K562 (cell line): ENCODE measurements around the gene RNF187. TPM values are rescaled to one million over a fixed set of nuclear protein-coding genes. Genes with fewer than 3 reads are reported as not detected.

Experiments
- BRD4 ChIP-seq: fragments of 200-600 bp; sonication (generic); IDR thresholded peaks from 2 replicates; pipeline ENCODE4 v1.6.1; 2017; ENCODE audit warnings: inconsistent platforms
- EHMT2 ChIP-seq: fragments of 450-650 bp; IDR thresholded peaks from 2 replicates; pipeline ENCODE4 v1.6.1; 2018; ENCODE audit warnings: antibody characterized with exemption
- ELF4 ChIP-seq: fragments of 450-650 bp; formaldehyde crosslinking; IDR thresholded peaks from 2 replicates; pipeline ENCODE4 v1.4.0; 2022; ENCODE audit warnings: missing genetic modification characterization
- HBP1 ChIP-seq: fragments of 450-650 bp; formaldehyde crosslinking; IDR thresholded peaks from 2 replicates; pipeline ENCODE4 v1.4.0; 2022; ENCODE audit warnings: missing genetic modification characterization
- MCM3 ChIP-seq: fragments of 450-650 bp; IDR thresholded peaks from 2 replicates; pipeline ENCODE4 v1.6.1; 2016
- MTA2 ChIP-seq: fragments of 450-650 bp; IDR thresholded peaks from 2 replicates; pipeline ENCODE4 v1.6.1; 2016; ENCODE audit warnings: low read depth
- MTA3 ChIP-seq: fragments of 450-650 bp; formaldehyde crosslinking; IDR thresholded peaks from 2 replicates; pipeline ENCODE4 v1.6.1; 2017; ENCODE audit warnings: mild to moderate bottlenecking, borderline replicate concordance
- NCOR1 ChIP-seq: fragments of 450-650 bp; IDR thresholded peaks from 2 replicates; pipeline ENCODE4 v1.6.1; 2016; ENCODE audit warnings: mild to moderate bottlenecking, moderate library complexity
- SNRNP70 ChIP-seq: fragments of 200-400 bp; formaldehyde crosslinking; optimal IDR thresholded peaks from 2 replicates; pipeline ENCODE3; 2017; ENCODE audit warnings: low read depth, low read length
- STAT6 ChIP-seq: sonication (generic); formaldehyde crosslinking; IDR thresholded peaks from 2 replicates; pipeline ENCODE4 v1.8.1; 2023; ENCODE audit warnings: mild to moderate bottlenecking, missing genetic modification reagents
- THRB ChIP-seq: fragments of 450-650 bp; formaldehyde crosslinking; conservative IDR thresholded peaks from 2 replicates; pipeline ENCODE4 v1.4.0; 2022; ENCODE audit warnings: mild to moderate bottlenecking, missing genetic modification characterization
- TSC22D4 ChIP-seq: fragments of 450-650 bp; IDR thresholded peaks from 2 replicates; pipeline ENCODE4 v1.6.1; 2016; ENCODE audit warnings: missing genetic modification characterization, missing biosample characterization, control low read depth
- USF2 ChIP-seq: sonication (generic); formaldehyde crosslinking; IDR thresholded peaks from 2 replicates; pipeline ENCODE4 v1.5.0; 2020; ENCODE audit warnings: missing genetic modification reagents
- ZC3H11A ChIP-seq: IDR thresholded peaks from 2 replicates; pipeline ENCODE4 v1.6.1; 2012; ENCODE audit warnings: low read depth, low read length, improper control_type of control experiment
- ZNF511 ChIP-seq: sonication (generic); formaldehyde crosslinking; IDR thresholded peaks from 2 replicates; pipeline ENCODE4 v1.8.0; 2022; ENCODE audit warnings: mild to moderate bottlenecking, missing genetic modification reagents
- ZNF512 ChIP-seq: IDR thresholded peaks from 2 replicates; pipeline ENCODE4 v1.6.1; 2016; ENCODE audit warnings: missing genetic modification characterization, missing compliant biosample characterization
- polyA plus RNA-seq, 8 experiments: library from polyadenylated mRNA; depleted of rRNA in 4 of 8; stranded (reverse) in 5 of 8; unstranded in 3 of 8; fragments of >200 nt; fragmentation: Nextera tagmentation in 2 of 8; fragmentation: Illumina TruSeq in 1 of 8; extraction: Ambion mirVana in 2 of 8; extraction: Trizol in 1 of 8; gene quantifications; 2 replicates each; pipeline versions ENCODE4 v1.2.1 to v1.2.3, GENCODE V29; 2011 to 2014; ENCODE audit warnings: inconsistent platforms in 1 of 8, missing spikeins in 1 of 8
- total RNA-seq, 7 experiments: library from RNA; depleted of rRNA in 6 of 7; stranded (reverse); fragments of >200 nt in 6 of 7; fragmentation: Illumina TruSeq in 2 of 7; extraction: Trizol in 2 of 7; gene quantifications; 2 replicates each; pipeline versions ENCODE4 v1.2.1 to v1.2.3, GENCODE V29; 2011 to 2021; ENCODE audit warnings: low replicate concordance in 1 of 7

The RNF187 gene
- total and polyA plus RNA-seq, 9 of the 15 experiments (the other 6 are each of a cell fraction or from before 2014, with no cell fraction given): 2.3 to 119 (median 41.9) TPM

- TF ChIP-seq THRB: peak; percentile 83; the same call in 1 of the 2 replicates
- TF ChIP-seq EHMT2: no peak
- no peak for TF ChIP-seq STAT6
- 0 out of 2 replicates have a peak, but pooled peaks have one; percentile 56 for TF ChIP-seq HBP1 (CRISPR knock-in tag)
- no peak for TF ChIP-seq MTA3
- TF ChIP-seq MTA2: 0 out of 2 replicates have a peak, but pooled peaks have one; percentile 22
- no peak for TF ChIP-seq USF2 (CRISPR knock-in tag)
- peak; percentile 66; the same call in 1 of the 2 replicates for TF ChIP-seq ELF4 (CRISPR knock-in tag)
- peak; percentile 63; the same call in 1 of the 2 replicates for TF ChIP-seq MCM3
- peak; percentile 84 for TF ChIP-seq ZNF512 (tag)
- 0 out of 2 replicates have a peak, but pooled peaks have one; percentile 11 for TF ChIP-seq NCOR1
- TF ChIP-seq BRD4: no peak
- no peak for TF ChIP-seq SNRNP70
- no peak for TF ChIP-seq ZC3H11A
- TF ChIP-seq TSC22D4 (tag): peak; percentile 10; the same call in 1 of the 2 replicates
- no peak for TF ChIP-seq ZNF511 (CRISPR knock-in tag)
These were observed 30.5 kb downstream of the RNF187 start (continued) for GRCh38 chr1:228517655-228518054.
